Transverse colon (tissue), 4 donors: ENCODE results near the gene SIRT5. TPM values are rescaled to one million over a fixed set of nuclear protein-coding genes. Genes with fewer than 3 reads are reported as not detected.
A peak's percentile ranks its signal among the peaks of the same experiment; 100 is the strongest.

ENCODE experiments used
- DNase-seq: peaks from one replicate; pipeline ENCODE4 v3.0.0-alpha.2; 2019
- H3K27ac ChIP-seq, 4 donors: fragments of 200-600 bp; sonication (generic); 2 replicates each; pipeline ENCODE4 v1.5.1; 2016 to 2018; ENCODE audit warnings: inconsistent platforms in 4 of 4
- H3K27me3 ChIP-seq: fragments of 200-600 bp; sonication (generic); 2 replicates; pipeline ENCODE4 v1.5.1; 2017; ENCODE audit warnings: inconsistent platforms
- H3K36me3 ChIP-seq, 4 donors: fragments of 200-600 bp; sonication (generic); 2 replicates each; pipeline ENCODE4 v1.5.1; 2017 to 2019; ENCODE audit warnings: inconsistent platforms in 4 of 4
- H3K4me1 ChIP-seq, 4 donors: fragments of 200-600 bp; sonication (generic); 2 replicates each; pipeline ENCODE4 v1.5.1; 2017 to 2020; ENCODE audit warnings: inconsistent platforms in 4 of 4
- H3K4me3 ChIP-seq, 4 donors: fragments of 200-600 bp; sonication (generic); 1 replicate in 1 of 4; 2 replicates in 3 of 4; pipeline versions ENCODE4 v1.5.1 to v1.6.1; 2017 to 2019; ENCODE audit warnings: inconsistent platforms in 4 of 4
- H3K9me3 ChIP-seq, 2 donors: fragments of 200-600 bp; sonication (generic); 2 replicates each; pipeline ENCODE4 v1.5.1; 2017 to 2019; ENCODE audit warnings: inconsistent platforms in 2 of 2
- CTCF ChIP-seq, 5 experiments: fragments of 200-600 bp in 3 of 5; fragments of 450-650 bp in 2 of 5; sonication (generic) in 3 of 5; IDR thresholded peaks; 1 replicate in 2 of 5; 2 replicates in 3 of 5; pipeline ENCODE4 v1.5.1; 2016 to 2017; ENCODE audit warnings: antibody characterized with exemption in 5 of 5, inconsistent platforms in 3 of 5, mild to moderate bottlenecking in 2 of 5, moderate library complexity in 1 of 5
- EP300 ChIP-seq: sonication (generic); formaldehyde crosslinking; IDR thresholded peaks from one replicate; pipeline ENCODE4 v1.6.1; 2017; ENCODE audit warnings: antibody characterized with exemption, low read depth
- POLR2A ChIP-seq: fragments of 450-650 bp; IDR thresholded peaks from one replicate; pipeline ENCODE4 v1.6.1; 2016; ENCODE audit warnings: antibody characterized with exemption, mild to moderate bottlenecking, moderate library complexity
- POLR2AphosphoS5 ChIP-seq, 3 donors: sonication (generic); formaldehyde crosslinking; IDR thresholded peaks; one replicate each; pipeline ENCODE4 v1.6.1; 2016; ENCODE audit warnings: antibody characterized with exemption in 3 of 3
- WGBS, 2 donors: methylation state at CpG; one replicate each; pipeline ENCODE4 v1.1.5; 2018; ENCODE audit warnings: low coverage in 1 of 2; 5-methylcytosine and 5-hydroxymethylcytosine counted together
- in situ Hi-C, 4 donors: fragments of 200-750 bp; cut with MboI; loops; one replicate each; pipeline versions ENCODE4 v1.15.0 to v1.15.1; 2017; ENCODE audit warnings: low sequenced_read_pairs in 3 of 4, low pct_ligation_motif_present in 1 of 4, low pct_unique_long_range_greater_than_20kb in 1 of 4
- intact Hi-C: fragments of 100-400 bp; cut with DNase I; formaldehyde crosslinking; loops from one replicate; pipeline ENCODE4 v1.15.1; 2023; ENCODE audit warnings: low total_unique reads
- total RNA-seq, 4 donors: library from RNA; depleted of rRNA; stranded (reverse); fragments of >200 nt; gene quantifications; one replicate each; pipeline ENCODE4 v1.1.0, GENCODE V29; 2016

The SIRT5 gene
- total RNA-seq, 4 donors from 2014 or later: 10.1 to 21.0 (median 13.9) TPM

GRCh38 chr6:13550656-13551055 is 23.7 kb upstream of the SIRT5 start:
- TF ChIP-seq EP300: no peak
- TF ChIP-seq POLR2A: no peak
- no peak for TF ChIP-seq POLR2AphosphoS5 (IDR thresholded peaks at IDR 0.05)
- no peak for TF ChIP-seq CTCF (IDR thresholded peaks at IDR 0.05)
- Histone ChIP-seq H3K9me3 (no peaks in the 10 kb centered on the region), H3K27ac (no peak overlapping the region), H3K4me1 (peaks cover 0 to 5% (median 0%) of the 10 kb centered on the region in 4 donors), H3K27me3 (no peaks in the 10 kb centered on the region), H3K4me3 (no peak overlapping the region), H3K36me3 (no peaks in the 10 kb centered on the region)
- no peak for DNase-seq
- in situ Hi-C loops: no loop called here
- intact Hi-C loops: no loop called here

GRCh38 chr6:13553646-13554045 is 20.8 kb upstream of the SIRT5 start:
- H3K27ac ChIP-seq: no peak overlapping the region
- no peak overlapping the region for H3K4me3 ChIP-seq
- intact Hi-C loops: no loop called here
- no peaks in the 10 kb centered on the region for H3K9me3 ChIP-seq
- H3K27me3 ChIP-seq: no peaks in the 10 kb centered on the region
- peaks cover 0 to 8% (median 0%) of the 10 kb centered on the region in 4 donors for H3K4me1 ChIP-seq
- 83 to 84% methylated on average over 1 of the region's 1 CpG for WGBS, 2 donors
- TF ChIP-seq EP300: no peak
- TF ChIP-seq POLR2AphosphoS5 (IDR thresholded peaks at IDR 0.05): no peak
- no peak for TF ChIP-seq POLR2A
- no peak for TF ChIP-seq CTCF (IDR thresholded peaks at IDR 0.05)
- in situ Hi-C loops: no loop called here
- H3K36me3 ChIP-seq: no peaks in the 10 kb centered on the region
- no peak for DNase-seq

- DNase-seq: no peak
- no peaks in the 10 kb centered on the region for H3K9me3 ChIP-seq
- H3K4me3 ChIP-seq: no peak overlapping the region
- intact Hi-C loops (no loop called here), in situ Hi-C loops (no loop called here)
- H3K27me3 ChIP-seq: no peaks in the 10 kb centered on the region
- no peaks in the 10 kb centered on the region for H3K36me3 ChIP-seq
- TF ChIP-seq POLR2A: no peak
- no peak for TF ChIP-seq EP300
- TF ChIP-seq POLR2AphosphoS5 (IDR thresholded peaks at IDR 0.05): no peak
- no peak for TF ChIP-seq CTCF (IDR thresholded peaks at IDR 0.05)
- H3K4me1 ChIP-seq: peaks cover 0 to 8% (median 0%) of the 10 kb centered on the region in 4 donors
- WGBS, 2 donors: 47 to 64% methylated on average over 6 to 8 of the region's 8 CpGs
- peak overlapping the region in 2 of 4 donors; percentile 24 to 44 for H3K27ac ChIP-seq
Measured at GRCh38 chr6:13554929-13555333, 19.5 kb upstream of the SIRT5 start.

GRCh38 chr6:13557841-13558240 is 16.6 kb upstream of the SIRT5 start:
- intact Hi-C loops (no loop called here), in situ Hi-C loops (no loop called here)

More at GRCh38 chr6:13557841-13558240, 16.6 kb upstream of the SIRT5 start:
- H3K4me1 ChIP-seq: peaks cover 0 to 8% (median 0%) of the 10 kb centered on the region in 4 donors
- TF ChIP-seq EP300 (no peak), POLR2AphosphoS5 (IDR thresholded peaks at IDR 0.05) (no peak), POLR2A (no peak), CTCF (IDR thresholded peaks at IDR 0.05) (no peak)
- no peaks in the 10 kb centered on the region for H3K27me3 ChIP-seq
- no peak overlapping the region for H3K27ac ChIP-seq
- H3K36me3 ChIP-seq: no peaks in the 10 kb centered on the region
- H3K4me3 ChIP-seq: no peak overlapping the region
- no peak for DNase-seq
- H3K9me3 ChIP-seq: no peaks in the 10 kb centered on the region
